ENCODE results near the gene SUGCT.

Gene SUGCT

DNA sequence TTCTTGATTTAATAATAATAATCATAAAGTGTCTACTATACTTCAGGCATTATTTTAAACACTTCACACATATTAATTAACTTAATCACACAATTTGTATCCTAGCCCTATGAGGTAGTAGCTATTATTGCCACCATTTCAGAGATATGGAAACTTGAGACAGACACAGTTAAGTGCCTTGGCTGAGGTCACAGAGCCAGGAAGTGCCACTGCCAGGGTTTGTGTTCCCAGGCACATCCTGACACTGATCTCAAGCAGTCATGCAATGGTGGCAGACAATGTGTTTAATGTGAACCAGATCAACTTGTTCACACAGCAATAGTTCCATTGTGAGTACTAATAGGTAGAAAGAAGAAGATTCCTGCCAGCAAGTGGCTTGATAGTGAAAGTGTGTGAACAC lies 666.0 kb downstream of the SUGCT start:
- DNase-seq: no peak

GRCh38 chr7:40802497-40802896 lies 667.7 kb downstream of the SUGCT start:
- no peak for DNase-seq

GRCh38 chr7:40804477-40805215 lies 669.8 kb downstream of the SUGCT start:
- DNase-seq: no peak

DNA sequence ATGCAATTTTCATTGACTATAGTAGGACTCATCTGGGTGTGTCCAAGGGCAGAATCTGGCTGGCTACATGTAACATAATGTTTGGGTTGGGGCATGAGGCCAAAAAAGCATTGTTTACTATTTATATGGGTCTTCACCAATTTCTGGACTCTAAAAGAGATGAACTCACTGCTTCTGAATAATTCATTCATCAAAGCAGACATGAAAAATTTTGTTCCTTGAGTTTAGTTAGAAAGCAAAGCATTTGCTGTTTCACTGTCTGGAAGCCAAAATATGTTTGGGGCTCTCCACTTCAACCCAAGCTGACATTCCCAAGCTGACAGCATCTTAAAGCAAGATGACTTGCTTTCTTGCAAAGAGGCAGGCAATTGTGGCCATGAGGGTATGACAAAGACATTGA lies 670.6 kb downstream of the SUGCT start:
- no peak for DNase-seq

- DNase-seq: no peak
Measured at GRCh38 chr7:40808378-40808942, 673.7 kb downstream of the SUGCT start.

DNA sequence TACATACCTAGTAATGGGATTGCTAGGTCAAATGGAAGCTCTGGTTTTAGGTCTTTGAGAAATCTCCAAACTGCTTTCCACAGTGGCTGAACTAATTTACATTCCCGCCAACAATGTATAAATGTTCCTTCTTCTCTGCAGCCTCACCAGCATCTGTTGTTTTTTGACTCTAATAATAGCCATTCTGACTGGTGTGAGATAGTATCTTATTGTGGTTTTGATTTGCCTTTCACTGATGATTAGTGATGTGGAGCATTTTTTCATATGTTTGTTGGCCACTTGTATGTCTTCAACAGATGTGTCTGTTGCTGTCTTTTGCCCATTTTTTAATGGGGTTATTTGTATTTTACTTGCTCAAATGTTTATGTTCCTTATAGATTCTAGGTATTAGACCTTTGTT lies 675.5 kb downstream of the SUGCT start:
- no peak for DNase-seq

DNA sequence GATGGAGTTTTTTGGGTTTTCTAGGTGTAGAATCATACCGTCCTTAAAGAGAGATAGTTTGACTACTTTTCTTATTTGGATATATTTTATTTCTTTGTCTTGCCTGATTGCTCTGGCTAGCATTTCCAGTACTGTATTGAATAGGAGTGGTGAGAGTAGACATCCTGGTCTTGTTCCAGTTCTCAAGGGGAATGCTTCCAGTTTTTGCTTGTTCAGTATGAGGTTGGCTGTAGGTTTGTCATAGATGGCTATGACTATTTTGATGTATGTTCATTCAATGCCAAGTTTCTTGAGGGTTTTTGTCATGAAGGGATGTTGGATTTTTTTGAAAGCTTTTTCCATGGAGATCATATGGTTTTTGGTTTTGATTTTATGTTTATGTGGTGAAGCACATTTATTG lies 676.9 kb downstream of the SUGCT start:
- DNase-seq: no peak

- DNase-seq: no peak
Measured at GRCh38 chr7:40815022-40815421, 680.2 kb downstream of the SUGCT start.

GRCh38 chr7:40815512-40815911 lies 680.7 kb downstream of the SUGCT start:
- no peak for DNase-seq

DNA sequence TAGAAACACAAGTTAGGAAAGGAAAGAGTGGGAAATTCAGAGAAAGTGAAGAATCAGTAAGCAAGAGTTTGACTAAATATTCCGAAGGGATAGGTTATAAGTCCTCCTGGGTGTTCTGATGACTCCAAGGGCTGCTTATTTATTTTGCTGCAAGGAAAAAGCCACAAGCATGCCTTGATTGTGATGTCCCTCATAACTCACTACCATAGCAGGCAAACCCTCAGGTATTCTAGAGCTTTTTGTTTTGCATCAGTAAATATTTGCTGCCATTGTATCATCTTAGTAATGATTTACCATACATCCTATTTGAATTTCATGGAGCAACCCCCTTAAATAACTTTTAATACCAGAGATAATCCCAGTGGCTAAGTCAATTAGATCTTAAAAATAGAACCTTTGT lies 688.1 kb downstream of the SUGCT start:
- DNase-seq: no peak

DNA sequence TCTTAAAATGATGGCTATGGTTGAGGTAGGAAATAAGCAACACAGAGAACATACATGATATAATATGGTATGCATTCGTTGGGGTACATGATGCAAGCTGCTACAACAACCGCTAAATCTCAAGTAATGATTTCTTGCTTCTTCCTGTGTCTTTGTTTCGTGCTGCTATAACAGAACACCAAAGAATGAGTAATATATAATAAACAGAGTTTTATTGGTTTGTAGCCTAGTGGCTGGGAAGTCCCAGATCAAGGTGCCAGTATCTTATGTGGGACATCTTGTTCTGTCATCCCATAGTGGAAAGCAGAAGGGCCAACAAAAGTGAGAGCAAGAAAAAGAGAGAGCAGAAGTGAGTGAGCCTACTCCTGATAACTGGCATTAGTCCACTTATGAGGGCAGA lies 689.7 kb downstream of the SUGCT start:
- no peak for DNase-seq

GRCh38 chr7:40826411-40827221 lies 691.8 kb downstream of the SUGCT start:
- peak; percentile 16 for DNase-seq

DNA sequence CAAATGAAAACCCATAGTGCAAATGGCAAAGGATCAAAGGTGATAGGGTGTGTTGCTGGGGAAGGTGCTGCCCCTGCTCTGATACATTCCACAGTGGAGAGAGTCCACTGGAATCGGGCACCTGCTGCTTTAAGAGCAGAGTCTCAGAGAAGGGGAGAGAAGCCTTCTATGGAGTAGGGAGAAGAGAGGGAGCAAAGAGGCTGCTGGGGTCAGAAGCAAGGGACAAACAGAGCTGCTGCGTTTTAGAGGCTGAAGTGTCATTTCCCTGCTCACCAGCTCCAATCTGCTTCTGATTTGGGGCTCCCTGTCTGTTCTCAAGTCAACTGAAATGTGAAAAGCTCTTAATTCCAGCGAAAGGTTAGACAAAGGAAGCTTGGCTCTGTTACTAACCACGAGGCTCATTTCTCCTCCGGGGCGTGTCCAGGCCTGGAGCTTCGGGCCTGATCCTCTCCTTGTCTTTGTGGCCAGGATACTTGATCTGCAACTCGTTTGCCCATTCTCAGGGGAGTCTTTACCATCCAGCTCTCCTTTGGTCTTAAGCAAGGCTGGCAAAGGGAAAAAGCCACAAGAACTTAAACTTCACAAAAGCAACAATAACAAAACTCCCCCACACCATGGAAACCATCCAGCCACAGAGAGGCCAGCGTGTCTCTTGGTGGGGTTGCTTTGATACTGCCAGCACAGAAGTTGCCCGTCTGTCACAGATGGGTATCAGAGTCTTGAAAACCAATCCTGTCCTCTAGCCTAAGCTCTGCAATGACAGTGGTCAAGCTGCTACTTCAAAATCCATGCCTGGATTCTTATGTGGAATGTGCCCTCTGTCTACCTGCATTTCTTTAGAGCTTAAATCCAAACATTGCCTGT lies 692.6 kb downstream of the SUGCT start:
- DNase-seq: peak; percentile 24

DNA sequence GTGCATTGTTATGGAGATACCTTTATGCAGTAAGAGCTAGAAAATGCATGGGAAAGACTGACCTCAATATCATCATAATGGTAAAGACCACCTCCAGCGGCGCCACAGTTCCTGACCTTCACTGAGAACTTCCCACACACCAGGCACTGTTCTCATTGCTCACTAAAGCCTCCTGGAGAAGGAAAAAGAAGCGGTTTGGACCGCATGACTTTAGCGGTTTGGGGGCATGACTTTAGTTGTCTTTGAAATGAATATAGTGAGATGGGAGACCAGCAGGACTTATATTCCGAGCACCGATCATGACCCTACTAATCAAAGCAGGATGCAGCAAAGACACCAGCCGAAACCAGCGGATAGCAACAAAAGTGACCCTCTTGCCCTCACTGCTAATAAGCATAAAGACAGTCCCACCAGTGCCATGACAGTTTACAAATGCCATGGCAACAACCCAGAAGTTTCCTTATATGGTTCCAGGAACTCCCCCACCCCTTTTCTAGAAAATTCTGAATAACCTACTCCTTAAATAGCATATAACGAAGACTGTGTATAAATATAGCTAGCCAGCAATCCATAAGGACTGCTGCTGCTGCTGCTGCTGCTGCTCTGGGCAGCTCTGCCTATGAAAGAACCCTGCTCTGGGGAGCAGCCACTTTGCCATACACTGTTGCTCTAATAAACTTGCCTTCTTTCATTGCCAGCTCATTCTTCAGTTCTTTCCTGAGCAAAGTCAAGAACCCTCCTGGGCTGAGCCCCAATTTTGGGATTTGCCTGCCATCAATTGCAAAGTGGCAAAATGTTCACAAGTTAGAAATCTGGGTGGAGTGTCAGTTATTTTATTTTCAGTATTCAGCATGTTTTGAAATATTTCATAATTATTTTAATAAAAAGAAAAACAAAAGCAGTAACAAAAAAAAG lies 694.1 kb downstream of the SUGCT start:
- no peak for DNase-seq

DNA sequence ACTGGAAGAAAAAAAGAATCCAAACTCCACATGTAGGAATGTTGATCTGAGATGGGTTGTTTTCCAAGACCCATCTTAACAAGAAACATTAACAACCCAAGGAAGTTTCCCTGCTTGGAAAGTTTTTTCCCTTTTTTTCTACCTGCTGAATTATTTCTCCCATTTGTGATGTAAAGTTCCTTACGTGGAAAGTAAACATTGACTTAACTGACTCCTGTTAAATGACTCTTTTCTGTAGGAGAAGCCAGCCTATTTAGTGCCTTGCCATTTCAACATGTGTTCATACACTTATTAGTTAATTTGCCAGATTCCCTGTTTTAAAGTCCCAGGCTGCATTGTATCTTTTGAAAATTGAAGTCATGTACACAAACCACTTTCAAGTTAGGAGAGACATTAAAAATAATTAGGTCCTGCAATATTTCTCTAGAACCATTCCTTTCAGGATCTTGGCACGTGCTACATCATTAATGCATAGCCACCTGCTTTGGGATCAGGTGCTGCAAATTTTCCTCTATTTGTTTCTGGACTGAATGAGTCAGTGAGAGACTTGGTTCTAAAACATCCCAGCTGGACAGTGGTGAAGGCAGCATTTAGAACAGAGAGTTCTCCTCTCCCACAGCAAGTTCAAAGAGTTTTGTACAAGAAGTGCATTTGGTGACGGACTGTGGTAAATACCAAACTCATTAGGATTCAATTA lies 698.5 kb downstream of the SUGCT start:
- DNase-seq: no peak

DNA sequence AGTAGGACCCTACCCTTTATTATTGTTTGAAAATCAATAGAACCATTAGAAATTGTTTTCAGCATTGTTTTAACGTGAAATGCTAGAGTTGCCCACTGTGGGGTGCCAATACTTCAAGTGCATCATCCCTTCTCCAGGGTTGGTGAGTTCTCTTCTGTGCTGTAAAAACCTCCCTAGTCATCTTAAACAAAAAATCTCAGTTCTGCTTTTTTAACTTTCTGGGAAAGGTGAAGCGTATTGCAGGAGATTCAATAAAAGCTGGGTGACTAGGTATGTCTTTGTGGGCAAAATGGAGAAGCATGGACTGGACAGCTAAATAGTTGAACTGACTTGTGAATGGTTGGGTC lies 699.1 kb downstream of the SUGCT start:
- no peak for DNase-seq

DNA sequence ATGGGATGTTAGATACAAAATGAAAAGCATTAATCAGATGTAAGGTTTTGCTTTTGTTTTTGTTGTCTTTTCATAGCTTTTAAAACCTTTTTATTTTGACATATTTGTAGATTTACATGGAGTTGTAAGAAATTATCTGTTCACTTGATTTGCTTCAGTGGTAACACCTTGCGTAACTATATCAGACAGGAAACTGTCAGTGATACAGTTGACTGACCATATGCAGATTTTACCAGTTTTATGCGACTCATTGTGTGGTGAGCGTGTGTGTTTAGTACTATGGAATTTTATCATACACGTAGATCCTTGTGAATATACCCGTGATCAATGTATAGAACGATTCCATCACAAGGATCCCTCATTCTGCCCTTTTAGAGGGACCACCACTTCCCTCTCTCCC lies 701.4 kb downstream of the SUGCT start:
- DNase-seq: no peak

DNA sequence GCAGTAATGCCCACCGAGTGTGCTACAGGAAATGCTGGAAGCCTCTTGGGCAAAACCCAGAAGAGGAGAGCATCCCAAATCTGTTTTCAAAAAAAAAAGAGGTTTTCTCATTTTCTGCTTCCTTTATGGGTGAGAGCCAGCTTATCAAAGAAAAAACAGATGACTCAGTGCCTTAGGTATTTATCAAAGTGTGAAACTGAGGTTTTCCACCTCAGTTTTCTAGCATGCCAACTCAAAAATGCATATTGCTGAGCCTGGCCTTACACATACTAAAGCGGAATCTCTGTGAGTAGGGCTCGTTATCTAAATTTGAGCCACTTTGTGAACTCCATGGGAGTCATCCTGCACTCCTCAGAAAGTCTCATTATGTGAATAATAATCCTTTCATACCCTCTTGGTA lies 705.1 kb downstream of the SUGCT start:
- DNase-seq: no peak

- DNase-seq: no peak
Measured at GRCh38 chr7:40840990-40841389, 706.2 kb downstream of the SUGCT start.

GRCh38 chr7:40842641-40843040 lies 707.8 kb downstream of the SUGCT start:
- no peak for DNase-seq

- DNase-seq: peak; percentile 69
Measured at GRCh38 chr7:40843338-40843985, 708.7 kb downstream of the SUGCT start.

Data from NCI-H2171 treated with DMSO at 0.1 percent for 48 hours (cell line).